Thyroid gland (tissue), 4 donors: ENCODE measurements around the gene CAPG. TPM values are rescaled to one million over a fixed set of nuclear protein-coding genes. Genes with fewer than 3 reads are reported as not detected.

Experiments
- DNase-seq, 2 donors: peaks; one replicate each; pipeline ENCODE4 v3.0.0-alpha.2; 2019
- H3K27ac ChIP-seq, 3 donors: fragments of 200-600 bp; sonication (generic); 1 replicate in 2 of 3; 2 replicates in 1 of 3; pipeline ENCODE4 v1.5.1; 2016 to 2019; ENCODE audit warnings: mild to moderate bottlenecking in 1 of 3, moderate library complexity in 1 of 3
- H3K27me3 ChIP-seq: fragments of 200-600 bp; sonication (generic); one replicate; pipeline ENCODE4 v1.5.1; 2019
- H3K36me3 ChIP-seq, 2 donors: fragments of 200-600 bp; sonication (generic); one replicate each; pipeline ENCODE4 v1.5.1; 2016 to 2019
- H3K4me1 ChIP-seq, 2 donors: fragments of 200-600 bp; sonication (generic); one replicate each; pipeline ENCODE4 v1.5.1; 2017 to 2019
- H3K4me3 ChIP-seq, 3 donors: fragments of 200-600 bp; sonication (generic); replicated peaks in 1 of 3; 1 replicate in 2 of 3; 2 replicates in 1 of 3; pipeline ENCODE4 v1.5.1; 2016; ENCODE audit warnings: mild to moderate bottlenecking in 1 of 3
- H3K9me3 ChIP-seq: fragments of 200-600 bp; sonication (generic); one replicate; pipeline ENCODE4 v1.5.1; 2017
- CTCF ChIP-seq, 6 experiments: fragments of 200-600 bp in 3 of 6; fragments of 450-650 bp in 3 of 6; sonication (generic) in 3 of 6; IDR thresholded peaks; one replicate each; pipeline ENCODE4 v1.5.1; 2016 to 2019; ENCODE audit warnings: antibody characterized with exemption in 6 of 6, mild to moderate bottlenecking in 2 of 6, inconsistent platforms in 1 of 6, moderate library complexity in 1 of 6
- POLR2A ChIP-seq, 2 donors: fragments of 450-650 bp; IDR thresholded peaks; one replicate each; pipeline ENCODE4 v1.6.1; 2017; ENCODE audit warnings: antibody characterized with exemption in 2 of 2, mild to moderate bottlenecking in 2 of 2, moderate library complexity in 1 of 2
- WGBS, 2 donors: methylation state at CpG; one replicate each; pipeline ENCODE4 v1.1.5; 2017; 5-methylcytosine and 5-hydroxymethylcytosine counted together
- intact Hi-C: fragments of 100-400 bp; cut with DNase I; formaldehyde crosslinking; loops from one replicate; pipeline ENCODE4 v1.15.1; 2023
- total RNA-seq, 4 donors: library from RNA; depleted of rRNA; stranded (reverse); fragments of >200 nt; gene quantifications; one replicate each; pipeline ENCODE4 v1.2.3, GENCODE V29; 2016

CAPG gene
- total RNA-seq, 4 donors from 2014 or later = 155 to 257 (median 225) TPM

GRCh38 chr2:85380048-85380447, 30.1 kb downstream of the CAPG start:
- no peak overlapping the region for H3K27ac ChIP-seq
- peaks cover 11 to 31% of the 10 kb centered on the region in 2 donors for H3K4me1 ChIP-seq
- no peak for DNase-seq
- no peaks in the 10 kb centered on the region for H3K27me3 ChIP-seq
- no peak for TF ChIP-seq POLR2A (IDR thresholded peaks at IDR 0.05)
- TF ChIP-seq CTCF (IDR thresholded peaks at IDR 0.05) = no peak
- no peak overlapping the region for H3K4me3 ChIP-seq
- intact Hi-C loops = no loop called here
- 78 to 91% methylated on average over 1 of the region's 1 CpG for WGBS, 2 donors
- no peaks in the 10 kb centered on the region for H3K9me3 ChIP-seq
- H3K36me3 ChIP-seq = peaks cover 0 to 6% of the 10 kb centered on the region in 2 donors

GRCh38 chr2:85378257-85378656, 31.9 kb downstream of the CAPG start:
- WGBS, 2 donors = 94 to 96% methylated on average over 5 of the region's 5 CpGs
- intact Hi-C loops = no loop called here
- H3K27ac ChIP-seq = no peak overlapping the region
- no peaks in the 10 kb centered on the region for H3K9me3 ChIP-seq
- no peak for TF ChIP-seq CTCF (IDR thresholded peaks at IDR 0.05)
- no peak for TF ChIP-seq POLR2A (IDR thresholded peaks at IDR 0.05)
- no peak overlapping the region for H3K4me3 ChIP-seq
- peaks cover 9 to 20% of the 10 kb centered on the region in 2 donors for H3K4me1 ChIP-seq
- peaks cover 0 to 6% of the 10 kb centered on the region in 2 donors for H3K36me3 ChIP-seq
- no peak for DNase-seq
- no peaks in the 10 kb centered on the region for H3K27me3 ChIP-seq

GRCh38 chr2:85377083-85377482, 33.1 kb downstream of the CAPG start:
- H3K36me3 ChIP-seq = peaks cover 0 to 6% of the 10 kb centered on the region in 2 donors
- TF ChIP-seq CTCF (IDR thresholded peaks at IDR 0.05) = no peak
- no peak for TF ChIP-seq POLR2A (IDR thresholded peaks at IDR 0.05)
- intact Hi-C loops = no loop called here
- WGBS, 2 donors = 83 to 89% methylated on average over 9 to 10 of the region's 11 CpGs
- no peaks in the 10 kb centered on the region for H3K9me3 ChIP-seq
- no peaks in the 10 kb centered on the region for H3K27me3 ChIP-seq
- H3K4me1 ChIP-seq = peaks cover 0 to 11% of the 10 kb centered on the region in 2 donors
- peak; percentile 59 to 60 for DNase-seq
- H3K27ac ChIP-seq = peak overlapping the region in 1 of 3 donors; percentile 40
- no peak overlapping the region for H3K4me3 ChIP-seq

GRCh38 chr2:85376291-85377065, 33.7 kb downstream of the CAPG start:
- WGBS, 2 donors = 95 to 97% methylated on average over 3 to 5 of the region's 5 CpGs

More at GRCh38 chr2:85376291-85377065, 33.7 kb downstream of the CAPG start:
- intact Hi-C loops = no loop called here
- no peak overlapping the region for H3K4me3 ChIP-seq
- no peak for TF ChIP-seq CTCF (IDR thresholded peaks at IDR 0.05)
- DNase-seq = no peak
- no peaks in the 10 kb centered on the region for H3K9me3 ChIP-seq
- no peaks in the 10 kb centered on the region for H3K27me3 ChIP-seq
- H3K27ac ChIP-seq = peak overlapping the region in 1 of 3 donors; percentile 40
- peaks cover 0 to 11% of the 10 kb centered on the region in 2 donors for H3K4me1 ChIP-seq
- H3K36me3 ChIP-seq = peaks cover 0 to 6% of the 10 kb centered on the region in 2 donors
